GM19438 (cell line): ENCODE data around the gene PACRG.

ENCODE experiments used
- ATAC-seq: cut with Tn5 transposase; IDR thresholded peaks from one replicate; pipeline ENCODE4 v1.9.1; 2021; ENCODE audit warnings: low read depth; ENCODE audit not compliant: unreplicated experiment

Gene PACRG

GRCh38 chr6:163320804-163321203 is 593.0 kb downstream of the PACRG start:
- ATAC-seq = no peak

GRCh38 chr6:163321717-163322116 is 593.9 kb downstream of the PACRG start:
- no peak for ATAC-seq

- ATAC-seq = no peak
These were observed 595.5 kb downstream of the PACRG start for GRCh38 chr6:163323274-163323673.

DNA sequence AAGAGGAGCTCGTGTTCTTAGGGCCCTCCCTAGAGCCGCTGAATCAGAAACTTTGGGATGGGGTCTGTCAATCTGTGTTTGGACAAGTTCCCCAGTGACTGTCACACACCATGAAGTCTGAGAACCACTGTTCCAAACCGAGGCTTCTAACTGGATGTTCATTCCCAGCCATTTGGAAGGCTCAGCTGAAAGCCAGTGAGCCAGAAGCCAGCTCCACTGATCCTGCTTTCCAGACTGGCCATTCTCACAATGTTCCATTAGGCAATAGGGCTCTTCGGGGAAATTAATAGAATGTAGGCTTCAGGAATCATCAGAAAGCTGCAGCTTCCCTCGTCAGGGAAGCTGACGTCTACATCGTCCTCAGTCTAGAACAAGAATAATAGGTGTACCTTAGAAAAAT is 595.9 kb downstream of the PACRG start:
- no peak for ATAC-seq

DNA sequence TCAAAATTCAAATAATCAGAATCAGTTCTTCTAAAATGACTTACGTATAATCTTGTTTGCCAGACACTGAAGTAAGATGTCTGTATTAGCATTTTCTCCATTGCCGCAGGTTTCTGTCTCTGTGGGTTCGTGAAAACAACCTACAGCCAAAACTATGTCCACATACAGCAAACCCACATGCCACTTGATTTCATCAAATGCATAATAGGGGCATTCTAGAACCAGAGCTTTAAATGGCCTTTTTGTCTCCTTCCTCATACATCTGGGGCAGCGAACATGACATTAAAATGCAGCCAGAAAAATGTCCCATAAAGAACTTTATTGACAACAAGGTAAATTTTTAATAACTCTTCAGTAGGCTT is 596.5 kb downstream of the PACRG start:
- ATAC-seq = no peak

DNA sequence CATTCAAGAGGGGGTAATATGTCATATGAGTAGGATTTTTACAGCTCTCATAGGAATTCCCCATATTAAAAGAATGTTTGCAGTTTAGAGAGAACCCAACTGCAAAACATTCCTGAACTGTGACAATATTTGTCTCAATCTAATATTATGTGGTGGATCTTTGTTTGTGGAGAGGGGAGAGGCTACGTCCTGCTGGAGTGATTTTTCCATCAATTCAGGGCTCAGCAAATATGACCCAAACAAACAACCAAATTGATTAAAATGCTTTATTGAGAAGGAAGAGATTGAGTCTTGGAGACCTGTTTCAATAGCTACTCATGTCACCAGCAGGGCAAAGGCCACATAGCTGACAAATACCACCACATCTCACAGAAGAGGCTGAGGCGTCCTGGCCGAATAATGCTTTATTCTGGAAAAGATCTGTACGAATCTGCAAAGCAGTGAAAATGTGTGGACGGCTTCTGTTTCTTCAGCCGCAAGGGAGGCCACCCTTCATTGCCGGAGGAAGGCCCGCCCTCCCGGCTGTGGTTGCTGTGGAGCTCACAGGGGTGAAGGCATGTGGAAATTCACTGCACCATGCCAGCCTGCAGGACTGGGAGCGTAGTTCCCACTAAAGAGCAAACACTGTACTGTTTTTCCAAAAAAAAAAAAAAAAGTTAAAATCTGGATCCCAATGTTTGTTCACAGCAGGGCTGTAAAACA is 597.1 kb downstream of the PACRG start:
- no peak for ATAC-seq

GRCh38 chr6:163325390-163325784 is 597.6 kb downstream of the PACRG start:
- ATAC-seq = no peak

GRCh38 chr6:163327165-163327880 is 599.5 kb downstream of the PACRG start:
- ATAC-seq = no peak

- ATAC-seq = no peak
These were observed 600.1 kb downstream of the PACRG start for GRCh38 chr6:163327921-163328320.

- ATAC-seq = no peak
These were observed 600.6 kb downstream of the PACRG start for GRCh38 chr6:163328411-163328810.

DNA sequence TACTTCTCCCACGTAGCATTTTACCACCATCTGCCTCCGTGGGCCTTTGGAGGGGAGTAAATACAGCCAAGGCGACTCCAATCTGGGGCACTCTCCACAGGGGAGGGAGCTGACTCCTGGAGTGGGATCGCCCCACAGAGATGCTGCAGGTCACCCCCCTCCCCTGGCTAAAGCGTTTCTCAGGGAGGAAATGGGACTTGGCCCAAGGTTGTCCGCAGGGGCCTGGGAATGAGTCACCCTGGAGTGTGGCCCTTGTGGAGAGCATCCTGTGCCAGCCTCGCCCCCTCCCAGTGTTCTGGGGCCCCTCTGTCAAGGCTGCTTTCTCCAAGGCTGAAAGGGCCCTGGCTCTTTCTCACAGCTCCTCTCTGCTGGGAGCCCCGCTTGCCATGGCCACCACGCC is 602.2 kb downstream of the PACRG start:
- ATAC-seq = no peak

DNA sequence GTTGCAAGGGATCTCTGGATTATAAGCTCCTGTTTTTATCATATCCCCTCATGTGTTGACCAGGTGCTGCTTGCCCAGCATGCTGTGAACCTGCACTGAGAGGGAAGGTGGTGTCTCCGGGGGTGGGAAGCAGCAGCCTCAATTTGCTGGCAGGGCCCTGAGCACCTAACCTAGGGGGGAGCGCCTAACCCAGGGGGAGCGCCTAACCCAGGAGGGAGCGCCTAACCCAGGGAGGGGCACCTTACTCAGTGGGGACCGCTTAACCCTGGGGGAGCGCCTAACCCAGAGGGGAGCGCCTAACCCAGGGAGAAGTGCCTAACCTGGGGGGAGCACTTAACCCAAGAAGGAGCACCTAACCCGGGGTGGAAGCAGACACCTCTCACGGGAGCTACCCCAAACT is 603.5 kb downstream of the PACRG start:
- no peak for ATAC-seq

- no peak for ATAC-seq
These were observed 604.8 kb downstream of the PACRG start for GRCh38 chr6:163332575-163332974.

DNA sequence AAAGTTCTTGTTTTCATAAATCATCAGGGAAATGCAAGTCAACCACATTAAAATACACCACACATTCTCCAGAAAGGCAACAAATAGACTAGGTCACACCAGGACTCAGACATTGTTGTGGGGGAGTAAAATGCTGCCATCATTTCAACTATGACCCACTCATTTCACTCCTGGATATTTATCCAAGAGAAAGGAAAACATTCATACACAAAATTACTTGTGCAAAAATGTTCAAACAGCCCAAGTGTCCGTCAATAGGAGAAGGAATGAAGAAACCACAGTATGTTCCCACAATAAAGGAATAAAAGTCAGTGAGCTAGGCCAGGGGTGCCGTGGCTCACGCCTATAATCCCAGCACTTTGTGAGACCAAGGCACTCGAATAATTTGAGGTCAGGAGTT is 605.3 kb downstream of the PACRG start:
- no peak for ATAC-seq

DNA sequence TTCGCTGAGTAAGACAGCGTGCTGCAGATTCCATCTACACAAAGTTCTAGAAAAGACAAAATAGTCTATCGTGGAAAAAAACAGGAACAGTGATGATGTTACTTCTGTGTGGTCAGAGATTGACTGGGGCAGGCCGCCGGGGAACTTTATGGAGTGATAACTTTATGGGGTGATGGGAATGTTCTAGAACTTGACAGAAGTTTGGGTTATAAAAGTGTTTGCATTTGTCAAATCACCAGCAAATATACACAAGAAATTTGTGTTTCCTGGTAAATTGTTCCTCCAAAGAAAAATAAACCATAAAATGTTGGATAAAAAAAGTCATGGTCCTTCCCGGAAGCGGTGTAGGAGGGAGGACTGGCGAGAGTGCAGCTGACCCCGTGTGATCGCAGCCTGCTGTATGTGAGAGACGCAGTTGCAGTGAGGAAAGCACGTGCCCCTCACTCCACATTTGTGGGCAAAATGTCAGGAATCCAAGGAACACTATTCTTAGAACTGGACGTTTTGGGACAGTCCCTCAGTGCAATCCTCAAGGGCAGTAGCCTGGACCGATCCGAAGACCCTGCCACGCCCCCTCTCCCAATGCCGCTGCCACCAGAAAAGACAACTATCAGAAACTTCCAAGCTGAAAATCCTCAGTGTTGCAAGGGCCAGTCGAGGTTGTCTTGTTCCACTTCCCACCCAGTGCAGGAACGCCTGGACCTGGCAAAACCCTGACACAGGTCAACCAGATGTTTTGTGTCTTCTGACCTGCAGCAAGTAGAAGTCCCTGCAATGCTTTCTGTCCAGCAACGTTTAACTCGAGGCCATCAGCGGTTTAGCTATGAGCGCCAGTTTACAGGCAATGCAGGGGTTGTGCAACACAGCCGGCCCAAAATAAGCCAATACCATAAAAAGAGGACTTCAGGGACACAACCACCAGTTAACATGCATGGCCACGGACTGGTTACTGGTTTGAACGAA is 606.2 kb downstream of the PACRG start:
- ATAC-seq = no peak

DNA sequence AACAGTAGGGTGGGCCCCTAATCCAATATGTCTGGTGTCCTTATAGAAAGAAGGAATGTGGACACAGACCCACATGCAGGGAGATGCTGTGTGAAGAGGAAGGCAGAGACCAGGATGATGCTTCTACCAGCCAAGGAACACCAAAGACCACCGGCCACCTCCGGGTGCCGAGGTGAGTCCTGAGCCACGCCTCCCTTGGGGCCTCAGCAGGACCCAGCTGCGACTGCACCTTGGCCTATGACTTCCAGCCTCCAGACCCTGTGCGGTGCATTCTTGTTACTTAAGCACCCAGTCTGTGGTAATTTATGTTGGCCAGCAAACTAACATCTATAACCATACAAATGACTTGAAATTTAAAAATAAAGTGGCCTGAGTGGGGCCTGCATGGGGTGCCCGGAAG is 607.3 kb downstream of the PACRG start:
- no peak for ATAC-seq

DNA sequence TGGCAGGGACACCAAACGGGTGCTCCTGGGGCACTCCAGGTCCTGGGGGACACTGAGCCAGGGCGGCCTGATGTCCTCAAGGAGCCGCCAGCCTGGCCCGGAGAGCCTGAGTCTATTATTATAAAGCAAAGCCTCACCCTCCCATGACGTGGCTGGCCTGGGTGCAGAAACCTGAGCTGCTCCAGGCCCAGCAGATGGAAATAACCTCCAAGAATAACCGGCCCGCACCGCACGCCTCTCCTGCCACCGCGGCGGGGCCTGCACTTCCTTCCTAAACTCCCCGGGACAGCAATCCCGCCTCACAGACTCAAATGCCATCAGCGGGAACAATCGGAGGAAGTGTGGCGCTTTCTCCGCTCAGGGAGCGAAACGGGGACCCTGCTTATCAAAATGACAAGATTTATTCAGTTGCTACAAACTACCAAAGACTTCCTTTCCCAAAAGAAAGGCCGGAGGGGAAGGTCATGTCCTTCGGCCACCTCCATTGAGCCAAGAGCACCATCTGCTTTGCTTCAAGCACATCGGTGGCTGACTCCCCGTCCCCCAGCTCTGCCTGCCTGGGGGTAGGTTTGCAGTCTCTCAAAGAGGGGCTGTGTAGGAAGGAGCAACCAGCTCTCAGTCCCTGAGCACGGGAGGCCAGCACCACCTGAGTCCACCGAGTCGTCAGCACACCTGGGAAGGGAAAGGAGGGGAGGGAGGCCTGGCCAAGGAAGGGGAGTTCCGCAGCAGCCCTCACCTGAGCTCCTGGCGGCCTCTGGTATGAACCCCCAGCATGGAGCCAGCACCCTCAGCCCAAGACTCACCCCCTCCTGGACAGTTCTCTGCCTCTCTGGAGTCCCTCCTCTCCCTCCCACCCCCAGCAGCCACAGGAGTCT is 608.1 kb downstream of the PACRG start:
- no peak for ATAC-seq

GRCh38 chr6:163336961-163337360 is 609.2 kb downstream of the PACRG start:
- no peak for ATAC-seq

DNA sequence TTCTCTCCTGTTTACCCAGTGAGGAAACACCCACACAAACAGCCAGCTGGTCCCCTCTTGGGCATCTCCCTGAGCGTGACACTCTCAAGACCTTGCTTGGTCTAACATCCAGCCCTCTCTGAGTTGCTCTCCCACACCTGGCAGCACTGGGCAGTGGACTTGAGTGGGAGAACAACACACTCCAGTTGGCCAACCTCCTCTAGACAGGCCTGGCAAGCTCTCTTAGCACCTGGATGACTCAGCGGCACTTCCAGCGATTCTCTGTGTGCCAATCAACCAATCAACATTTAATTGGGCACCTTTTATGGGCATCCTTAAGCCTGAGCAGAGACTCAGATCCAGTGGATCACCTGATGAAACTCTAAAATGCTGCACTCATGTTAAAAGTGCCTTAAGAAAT is 610.2 kb downstream of the PACRG start:
- no peak for ATAC-seq

DNA sequence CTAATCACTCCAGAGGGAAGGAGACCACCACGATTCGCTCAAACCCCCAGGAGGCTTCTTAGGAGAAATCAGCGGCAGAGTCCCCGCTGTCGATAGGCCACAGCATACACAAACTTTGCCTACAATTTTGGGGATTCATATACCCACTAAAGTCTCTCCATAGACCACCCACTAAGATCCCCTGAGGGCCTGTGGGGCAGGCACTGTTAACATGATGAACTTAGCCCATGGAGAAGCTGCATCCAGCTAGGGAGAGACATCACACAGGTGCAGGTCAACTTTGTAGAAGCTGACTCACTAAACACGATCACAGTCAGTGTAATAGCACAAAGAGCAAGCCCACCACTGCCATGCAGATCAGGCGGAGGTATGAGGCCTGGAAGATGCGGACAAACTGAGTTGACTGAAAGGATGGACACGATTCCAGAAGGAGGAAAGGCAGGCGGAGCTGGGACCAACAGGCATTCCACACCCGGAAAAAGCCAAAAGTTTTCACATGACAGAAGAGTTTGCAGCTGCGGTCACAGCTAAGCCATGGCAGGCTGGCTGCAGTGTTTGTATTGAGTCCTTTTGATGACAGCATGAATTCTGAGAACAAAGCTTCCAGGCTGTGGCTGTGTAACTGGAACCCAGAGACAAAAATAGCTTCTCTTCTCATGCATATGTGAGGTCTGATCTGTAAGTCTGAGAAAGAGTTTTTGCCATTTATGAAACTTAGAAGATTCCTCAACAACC is 611.1 kb downstream of the PACRG start:
- ATAC-seq = no peak
